Sigmoid colon (tissue), 4 donors: ENCODE results near the gene ZBTB7C.

ENCODE experiments used
- EP300 ChIP-seq, 4 donors: sonication (generic); formaldehyde crosslinking; IDR thresholded peaks; one replicate each; pipeline ENCODE4 v1.6.1; 2017; ENCODE audit warnings: antibody characterized with exemption in 4 of 4
- POLR2A ChIP-seq, 2 donors: fragments of 450-650 bp; IDR thresholded peaks; one replicate each; pipeline ENCODE4 v1.6.1; 2016; ENCODE audit warnings: antibody characterized with exemption in 2 of 2, mild to moderate bottlenecking in 2 of 2, moderate library complexity in 2 of 2
- POLR2AphosphoS5 ChIP-seq, 4 donors: sonication (generic); formaldehyde crosslinking; IDR thresholded peaks; one replicate each; pipeline ENCODE4 v1.6.1; 2017; ENCODE audit warnings: antibody characterized with exemption in 4 of 4
- TF ChIP-seq, protein P1 (sequence below), 4 experiments: fragments of 450-650 bp in 3 of 4; fragments of 200-600 bp in 1 of 4; IDR thresholded peaks; one replicate each; pipeline ENCODE4 v1.5.1; 2016 to 2019; ENCODE audit warnings: antibody characterized with exemption in 4 of 4, mild to moderate bottlenecking in 3 of 4, moderate library complexity in 2 of 4

DNA sequence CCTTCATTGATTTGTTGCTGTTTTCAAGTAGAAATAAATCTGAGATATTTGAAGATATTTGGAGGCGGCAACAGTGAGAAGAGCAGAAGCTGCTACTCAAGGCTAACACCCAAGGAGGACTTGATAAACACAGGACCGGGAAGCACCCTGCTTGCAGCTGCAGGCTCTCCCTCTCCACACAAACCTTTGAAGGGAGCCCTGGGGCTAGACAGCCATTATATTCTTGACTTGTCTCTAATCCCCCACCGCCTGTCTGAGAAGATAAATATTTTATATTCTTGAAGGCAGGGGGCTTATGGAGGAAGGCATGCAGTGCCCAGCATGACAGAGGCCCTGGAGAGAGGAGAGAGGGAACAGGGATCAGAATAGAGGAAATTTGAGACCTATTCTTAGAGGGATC is 427.9 kb downstream of the ZBTB7C start:
- TF ChIP-seq POLR2AphosphoS5 (IDR thresholded peaks at IDR 0.05): no peak
- no peak for TF ChIP-seq POLR2A (IDR thresholded peaks at IDR 0.05)
- TF ChIP-seq, protein P1, sequence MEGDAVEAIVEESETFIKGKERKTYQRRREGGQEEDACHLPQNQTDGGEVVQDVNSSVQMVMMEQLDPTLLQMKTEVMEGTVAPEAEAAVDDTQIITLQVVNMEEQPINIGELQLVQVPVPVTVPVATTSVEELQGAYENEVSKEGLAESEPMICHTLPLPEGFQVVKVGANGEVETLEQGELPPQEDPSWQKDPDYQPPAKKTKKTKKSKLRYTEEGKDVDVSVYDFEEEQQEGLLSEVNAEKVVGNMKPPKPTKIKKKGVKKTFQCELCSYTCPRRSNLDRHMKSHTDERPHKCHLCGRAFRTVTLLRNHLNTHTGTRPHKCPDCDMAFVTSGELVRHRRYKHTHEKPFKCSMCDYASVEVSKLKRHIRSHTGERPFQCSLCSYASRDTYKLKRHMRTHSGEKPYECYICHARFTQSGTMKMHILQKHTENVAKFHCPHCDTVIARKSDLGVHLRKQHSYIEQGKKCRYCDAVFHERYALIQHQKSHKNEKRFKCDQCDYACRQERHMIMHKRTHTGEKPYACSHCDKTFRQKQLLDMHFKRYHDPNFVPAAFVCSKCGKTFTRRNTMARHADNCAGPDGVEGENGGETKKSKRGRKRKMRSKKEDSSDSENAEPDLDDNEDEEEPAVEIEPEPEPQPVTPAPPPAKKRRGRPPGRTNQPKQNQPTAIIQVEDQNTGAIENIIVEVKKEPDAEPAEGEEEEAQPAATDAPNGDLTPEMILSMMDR (IDR thresholded peaks at IDR 0.05): no peak
- TF ChIP-seq EP300 (IDR thresholded peaks at IDR 0.05): no peak
